Measurements from ENCODE around the gene ODAD2.
"Not testable (repeated sequence)": the region's sequence is repeated elsewhere in the genome, so short reads cannot be mapped to it uniquely, and the experiment has no call there.

Gene ODAD2

DNA sequence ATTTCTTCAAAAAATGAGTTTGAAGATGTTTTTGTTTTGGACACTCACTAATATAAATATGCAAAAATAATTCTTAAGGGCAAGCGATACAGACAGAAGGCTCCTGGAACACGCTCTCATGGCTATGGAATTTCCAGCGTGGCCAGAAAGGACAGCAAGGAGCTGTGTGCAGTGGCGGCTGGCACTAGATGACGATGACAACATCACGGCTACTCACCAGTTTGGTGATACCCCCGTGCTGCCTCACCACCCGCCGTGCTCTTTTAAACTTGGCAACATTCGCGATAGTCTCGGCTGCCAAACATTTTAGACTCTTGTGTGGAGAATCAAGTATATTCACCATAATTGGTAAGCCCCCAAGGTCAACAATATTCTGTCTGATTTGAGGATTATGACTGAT, 54.9 kb downstream of the ODAD2 start:
- FAIRE-seq: no peak
- no peak for DNase-seq (ENCODE audit: insufficient read length, low spot score)
- TF ChIP-seq POLR2A (IDR thresholded peaks at IDR 0.05; ENCODE audit: low read depth, low read length): no peak

DNA sequence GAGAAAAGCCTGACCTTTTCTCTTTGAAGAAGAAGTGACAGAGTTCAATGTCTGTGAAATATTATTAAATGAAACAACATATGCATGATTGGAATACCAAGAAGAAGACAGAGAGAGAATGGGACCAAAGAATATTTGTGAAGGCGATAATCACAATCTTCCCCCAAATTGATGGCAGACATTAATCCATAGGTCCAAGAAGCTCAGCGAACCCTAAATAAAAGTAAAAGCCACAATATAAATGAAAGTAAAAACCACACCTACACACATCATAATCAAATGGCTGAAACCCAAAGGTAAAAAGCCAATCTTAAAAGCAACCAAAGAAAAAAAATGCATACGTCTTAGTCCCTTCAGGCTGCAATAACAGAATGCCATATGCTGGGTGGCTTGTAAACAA, 84.0 kb downstream of the ODAD2 start:
- DNase-seq (ENCODE audit: insufficient read length, low spot score): no peak
- no peak for FAIRE-seq
- TF ChIP-seq POLR2A (IDR thresholded peaks at IDR 0.05; ENCODE audit: low read depth, low read length): no peak

GRCh38 chr10:27912231-27912630, 86.6 kb downstream of the ODAD2 start:
- FAIRE-seq (no peak), DNase-seq (ENCODE audit: insufficient read length, low spot score) (no peak)
- no peak for TF ChIP-seq POLR2A (IDR thresholded peaks at IDR 0.05; ENCODE audit: low read depth, low read length)

DNA sequence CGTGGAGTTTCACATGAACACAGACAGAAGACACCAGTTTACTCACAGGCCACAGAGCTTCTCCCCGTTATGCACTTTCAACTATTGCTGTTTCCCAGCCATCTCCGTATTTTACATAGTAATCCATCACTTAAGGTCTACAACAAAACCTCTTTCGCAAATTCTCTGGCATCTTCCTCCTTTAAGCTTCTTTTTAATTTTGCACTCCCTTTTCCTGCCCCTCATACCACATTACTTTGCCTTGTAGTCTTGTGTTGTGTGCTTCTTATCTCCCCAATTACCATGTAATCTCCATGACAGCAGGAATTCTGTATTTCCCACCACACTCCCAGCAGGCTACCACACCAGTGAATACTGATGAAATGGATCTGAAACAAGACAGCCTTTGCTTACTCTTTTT, 87.3 kb downstream of the ODAD2 start:
- FAIRE-seq: no peak
- no peak for DNase-seq (ENCODE audit: insufficient read length, low spot score)
- TF ChIP-seq POLR2A (IDR thresholded peaks at IDR 0.05; ENCODE audit: low read depth, low read length): no peak

- FAIRE-seq: no peak
Observed at GRCh38 chr10:27911011-27911410, 87.9 kb downstream of the ODAD2 start.

DNA sequence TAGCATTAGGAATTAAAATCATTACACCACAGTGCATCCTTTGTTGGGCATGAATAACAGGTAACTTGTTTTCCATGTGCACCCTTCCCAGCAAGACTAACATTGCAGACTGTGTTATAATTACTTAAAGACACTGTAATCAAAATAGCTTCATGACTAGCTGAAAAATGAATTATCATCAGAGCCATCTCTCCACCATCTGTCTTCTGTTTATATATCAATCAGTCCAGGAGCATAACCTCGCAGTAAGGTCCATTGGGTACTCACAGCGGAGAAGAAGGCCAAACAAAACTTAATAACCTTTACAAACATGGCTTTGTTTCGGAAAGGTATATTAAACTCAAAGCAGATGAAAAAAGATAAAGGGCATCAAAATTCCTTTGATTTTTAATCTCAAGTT, 90.6 kb downstream of the ODAD2 start:
- FAIRE-seq: no peak
- TF ChIP-seq POLR2A (IDR thresholded peaks at IDR 0.05; ENCODE audit: low read depth, low read length): no peak
- DNase-seq (ENCODE audit: insufficient read length, low spot score): no peak

More at GRCh38 chr10:27911011-27911410, 87.9 kb downstream of the ODAD2 start:
- TF ChIP-seq POLR2A (IDR thresholded peaks at IDR 0.05; ENCODE audit: low read depth, low read length): no peak
- DNase-seq (ENCODE audit: insufficient read length, low spot score): no peak

DNA sequence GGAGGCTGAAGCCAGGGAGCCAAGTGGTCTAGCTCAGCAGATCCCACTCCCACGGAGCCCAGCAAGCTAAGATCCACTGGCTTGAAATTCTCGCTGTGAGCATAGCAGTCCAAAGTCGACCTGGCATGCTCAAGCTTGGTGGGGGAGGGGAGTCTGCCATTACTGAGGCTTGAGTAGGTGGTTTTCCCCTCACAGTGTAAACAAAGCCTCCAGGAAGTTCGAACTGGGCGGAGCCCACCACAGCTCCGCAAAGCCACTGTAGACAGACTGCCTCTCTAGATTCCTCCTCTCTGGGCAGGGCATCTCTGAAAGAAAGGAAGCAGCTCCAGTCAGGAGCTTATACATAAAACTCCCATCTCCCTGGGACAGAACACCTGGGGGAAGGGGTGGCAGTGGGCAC, 99.4 kb downstream of the ODAD2 start:
- DNase-seq (ENCODE audit: insufficient read length, low spot score); FAIRE-seq: not testable (repeated sequence)

DNA sequence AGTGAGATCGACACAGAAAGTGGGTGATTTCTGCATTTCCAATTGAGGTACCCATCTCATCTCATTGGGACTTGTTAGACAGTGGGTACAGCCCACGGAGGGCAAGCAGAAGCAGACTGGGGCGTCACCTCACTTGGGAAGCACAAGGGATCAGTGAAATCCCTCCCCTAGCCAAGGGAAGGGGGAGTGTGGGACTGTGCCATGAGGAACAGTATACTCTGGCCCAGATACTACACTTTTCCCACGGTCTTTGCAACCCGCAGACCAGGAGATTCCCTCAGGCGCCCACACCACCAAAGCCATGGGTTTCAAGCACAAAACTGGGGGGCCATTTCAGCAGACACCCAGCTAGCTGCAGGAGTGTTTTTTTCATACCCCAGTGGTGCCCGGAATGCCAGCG, 99.8 kb downstream of the ODAD2 start:
- TF ChIP-seq POLR2A (IDR thresholded peaks at IDR 0.05; ENCODE audit: low read depth, low read length): no peak
- no peak for DNase-seq (ENCODE audit: insufficient read length, low spot score)
- FAIRE-seq: no peak

GRCh38 chr10:27893358-27893954, 105.4 kb downstream of the ODAD2 start:
- FAIRE-seq: no peak
- no peak for TF ChIP-seq POLR2A (IDR thresholded peaks at IDR 0.05; ENCODE audit: low read depth, low read length)
- no peak for DNase-seq (ENCODE audit: insufficient read length, low spot score)

GRCh38 chr10:27890971-27891370, 107.9 kb downstream of the ODAD2 start:
- FAIRE-seq: no peak
- no peak for TF ChIP-seq POLR2A (IDR thresholded peaks at IDR 0.05; ENCODE audit: low read depth, low read length)
- no peak for DNase-seq (ENCODE audit: insufficient read length, low spot score)

- FAIRE-seq: no peak
- DNase-seq (ENCODE audit: insufficient read length, low spot score): no peak
- no peak for TF ChIP-seq POLR2A (IDR thresholded peaks at IDR 0.05; ENCODE audit: low read depth, low read length)
Observed at GRCh38 chr10:27889518-27889917, 109.4 kb downstream of the ODAD2 start.

- DNase-seq (ENCODE audit: insufficient read length, low spot score): no peak
- no peak for TF ChIP-seq POLR2A (IDR thresholded peaks at IDR 0.05; ENCODE audit: low read depth, low read length)
- no peak for FAIRE-seq
Observed at GRCh38 chr10:27884185-27884641, 114.7 kb downstream of the ODAD2 start.

DNA sequence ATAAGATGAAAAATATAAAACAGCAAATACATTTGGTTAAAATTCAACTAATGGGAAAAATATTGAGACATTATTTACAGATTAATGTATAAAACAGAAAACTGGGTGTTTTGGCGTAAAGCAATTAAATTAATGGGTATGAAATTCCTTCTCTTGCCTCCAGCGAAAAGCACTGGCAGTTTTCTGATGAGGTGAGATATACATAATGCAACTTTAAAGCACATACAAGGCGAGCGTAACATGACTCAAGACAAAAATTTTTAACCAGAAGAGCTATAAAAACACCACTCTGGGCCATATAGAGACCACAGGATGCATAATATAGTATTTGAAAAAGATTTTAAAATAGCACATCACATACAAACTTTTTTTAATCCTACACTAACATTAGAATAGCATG, 120.6 kb downstream of the ODAD2 start:
- DNase-seq (ENCODE audit: insufficient read length, low spot score) (no peak), FAIRE-seq (no peak)
- TF ChIP-seq POLR2A (IDR thresholded peaks at IDR 0.05; ENCODE audit: low read depth, low read length): no peak

DNA sequence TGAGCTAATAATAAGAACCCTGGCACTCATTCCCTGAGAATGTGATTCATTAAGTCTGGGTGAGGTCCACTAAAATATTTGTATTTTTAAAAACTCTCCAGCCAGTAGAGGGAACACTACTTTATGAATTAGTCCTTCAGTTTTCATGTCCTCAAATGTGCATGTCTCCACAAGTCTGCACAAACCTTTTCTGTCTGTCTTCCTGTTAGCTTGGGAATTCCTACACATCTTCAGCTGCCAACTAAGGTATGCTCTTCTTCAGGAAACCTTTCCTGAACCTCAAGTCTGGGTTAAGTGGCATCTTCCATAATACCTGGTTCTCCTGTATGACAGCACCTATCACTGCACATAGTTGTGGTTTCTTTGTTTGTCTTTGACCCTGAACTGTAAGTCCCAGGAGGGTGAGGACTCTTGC, 133.7 kb downstream of the ODAD2 start:
- no peak for FAIRE-seq
- TF ChIP-seq POLR2A (IDR thresholded peaks at IDR 0.05; ENCODE audit: low read depth, low read length): no peak
- DNase-seq (ENCODE audit: insufficient read length, low spot score): no peak

DNA sequence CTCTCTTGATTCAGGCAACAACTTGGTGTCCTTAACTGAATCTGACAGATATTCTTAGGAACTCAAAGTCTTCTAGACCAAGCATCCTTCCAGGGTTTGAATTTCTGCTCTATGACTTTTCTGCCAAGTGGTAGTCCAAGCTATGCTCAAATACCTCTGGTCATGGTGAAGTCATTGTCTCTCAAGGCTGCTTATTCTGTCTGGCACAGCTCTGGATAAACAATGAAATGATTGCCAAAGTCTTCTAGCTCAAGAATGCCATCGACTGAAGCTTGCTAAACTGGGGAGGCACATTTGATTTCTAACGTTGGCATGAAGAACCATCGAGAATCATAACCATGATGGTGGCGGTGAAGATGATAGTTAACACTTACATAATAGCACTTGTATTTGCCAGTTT, 137.1 kb downstream of the ODAD2 start:
- TF ChIP-seq POLR2A (IDR thresholded peaks at IDR 0.05; ENCODE audit: low read depth, low read length): no peak
- DNase-seq (ENCODE audit: insufficient read length, low spot score) (no peak), FAIRE-seq (no peak)

DNA sequence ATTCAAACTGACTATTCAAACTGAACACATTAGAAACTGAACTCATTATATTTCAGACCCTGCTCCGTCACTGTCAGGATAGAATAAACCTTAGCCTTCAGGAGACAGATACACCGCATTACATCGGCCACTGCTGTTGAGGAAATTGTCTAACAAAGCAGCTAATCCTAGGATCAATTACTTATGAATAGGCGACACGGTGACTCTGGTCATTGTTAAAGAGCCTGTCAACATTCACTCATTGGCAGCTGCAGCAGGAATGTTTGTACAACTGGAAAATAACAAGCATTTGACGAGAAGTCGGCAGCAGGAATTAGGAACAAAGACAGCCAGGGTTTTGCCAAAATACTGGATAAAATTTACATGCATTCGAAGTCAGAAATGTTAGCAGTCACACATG, 141.3 kb downstream of the ODAD2 start:
- no peak for FAIRE-seq
- no peak for TF ChIP-seq POLR2A (IDR thresholded peaks at IDR 0.05; ENCODE audit: low read depth, low read length)
- DNase-seq (ENCODE audit: insufficient read length, low spot score): no peak
